H1 (cell line): ENCODE results near the gene DOK7.

Experiments used
- CHD1 ChIP-seq: IDR thresholded peaks from 2 replicates; pipeline ENCODE4 v1.6.1; 2012; ENCODE audit warnings: low read depth, low read length, improper control_type of control experiment
- GABPA ChIP-seq: IDR thresholded peaks from 2 replicates; pipeline ENCODE4 v1.6.1; 2011; ENCODE audit warnings: mild to moderate bottlenecking, low read length, moderate library complexity, borderline replicate concordance; ENCODE audit not compliant: insufficient read depth
- HDAC2 ChIP-seq, 2 experiments: fragments of 300-600 bp in 1 of 2; sonication (generic) in 1 of 2; IDR thresholded peaks; 2 replicates each; pipeline ENCODE4 v1.6.1; 2011 to 2012; ENCODE audit warnings: low read depth in 2 of 2, low read length in 2 of 2, mild to moderate bottlenecking in 2 of 2, moderate library complexity in 2 of 2, borderline replicate concordance in 1 of 2, inconsistent platforms in 1 of 2
- JUND ChIP-seq: IDR thresholded peaks from 2 replicates; pipeline ENCODE4 v1.6.1; 2011; ENCODE audit warnings: mild to moderate bottlenecking, improper control_type of control experiment, low read length
- KDM4A ChIP-seq: IDR thresholded peaks from one replicate; pipeline ENCODE4 v1.7.1; 2012; ENCODE audit warnings: low read depth, mild to moderate bottlenecking, moderate library complexity, low read length, inconsistent platforms; ENCODE audit not compliant: severe bottlenecking
- MAFK ChIP-seq: IDR thresholded peaks from 2 replicates; pipeline ENCODE4 v1.6.1; 2012; ENCODE audit warnings: low read depth, mild to moderate bottlenecking, improper control_type of control experiment, low read length
- POLR2A ChIP-seq, 2 experiments: IDR thresholded peaks; 1 replicate in 1 of 2; 2 replicates in 1 of 2; pipeline ENCODE4 v1.6.1; 2011; ENCODE audit warnings: low read depth in 2 of 2, low read length in 2 of 2, mild to moderate bottlenecking in 2 of 2; ENCODE audit errors: control extremely low read depth in 1 of 2
- RAD21 ChIP-seq, 2 experiments: IDR thresholded peaks in 1 of 2; conservative IDR thresholded peaks in 1 of 2; 2 replicates each; pipeline ENCODE4 v1.6.1; 2011; ENCODE audit warnings: low read depth in 2 of 2, low read length in 2 of 2, improper control_type of control experiment in 1 of 2, inconsistent platforms in 1 of 2, mild to moderate bottlenecking in 1 of 2, moderate library complexity in 1 of 2
- RXRA ChIP-seq: IDR thresholded peaks from 2 replicates; pipeline ENCODE4 v1.6.1; 2011; ENCODE audit warnings: low read depth, mild to moderate bottlenecking, low read length, moderate library complexity; ENCODE audit not compliant: insufficient read depth
- SP1 ChIP-seq: IDR thresholded peaks from 2 replicates; pipeline ENCODE4 v1.6.1; 2011; ENCODE audit warnings: low read depth, low read length
- SRF ChIP-seq: IDR thresholded peaks from 2 replicates; pipeline ENCODE4 v1.6.1; 2011; ENCODE audit warnings: mild to moderate bottlenecking, low read depth, low read length, moderate library complexity
- TF ChIP-seq, protein P1 (sequence below), 3 experiments: IDR thresholded peaks; 1 replicate in 2 of 3; 2 replicates in 1 of 3; pipeline versions ENCODE4 v1.5.1 to v1.6.1; 2011; ENCODE audit warnings: low read length in 3 of 3, mild to moderate bottlenecking in 3 of 3, inconsistent platforms in 2 of 3, low read depth in 1 of 3, moderate library complexity in 1 of 3; ENCODE audit not compliant: insufficient read depth in 1 of 3; ENCODE audit errors: control extremely low read depth in 1 of 3
- TF ChIP-seq, protein P2 (sequence below): IDR thresholded peaks from 2 replicates; pipeline ENCODE4 v1.6.1; 2012; ENCODE audit warnings: inconsistent platforms

DNA sequence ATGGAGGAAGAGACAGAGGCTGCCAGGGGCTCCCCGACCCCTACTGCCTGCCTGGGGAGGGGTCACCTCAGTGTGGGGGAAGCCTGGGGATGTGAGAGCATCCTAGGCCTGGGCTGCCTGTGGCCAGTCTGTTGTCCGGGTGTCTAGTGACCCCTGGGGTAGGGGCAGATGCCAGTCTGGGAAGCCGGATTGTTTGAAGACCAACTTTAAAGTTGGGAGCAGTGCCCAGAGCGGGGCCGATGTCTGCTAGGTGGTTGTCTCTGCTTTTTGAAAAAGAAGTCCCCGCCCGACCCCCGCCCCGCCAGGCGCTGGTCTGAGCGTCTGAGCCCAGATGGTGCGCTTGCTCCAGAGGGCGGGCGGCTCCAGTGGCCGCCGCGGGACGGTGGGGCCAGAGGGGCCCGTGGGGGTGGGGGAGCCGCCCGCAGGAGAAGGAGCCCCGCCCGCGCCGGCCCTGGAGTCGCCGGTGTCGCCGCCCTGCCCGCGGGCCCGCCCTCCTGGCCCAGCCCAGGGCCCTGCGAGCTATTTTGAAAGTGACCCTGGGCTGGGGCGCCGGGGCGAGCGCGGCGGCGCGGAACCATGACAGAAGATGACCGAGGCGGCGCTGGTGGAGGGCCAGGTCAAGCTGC lies at the start of gene DOK7:
- no peak for TF ChIP-seq SP1
- TF ChIP-seq, protein P1, sequence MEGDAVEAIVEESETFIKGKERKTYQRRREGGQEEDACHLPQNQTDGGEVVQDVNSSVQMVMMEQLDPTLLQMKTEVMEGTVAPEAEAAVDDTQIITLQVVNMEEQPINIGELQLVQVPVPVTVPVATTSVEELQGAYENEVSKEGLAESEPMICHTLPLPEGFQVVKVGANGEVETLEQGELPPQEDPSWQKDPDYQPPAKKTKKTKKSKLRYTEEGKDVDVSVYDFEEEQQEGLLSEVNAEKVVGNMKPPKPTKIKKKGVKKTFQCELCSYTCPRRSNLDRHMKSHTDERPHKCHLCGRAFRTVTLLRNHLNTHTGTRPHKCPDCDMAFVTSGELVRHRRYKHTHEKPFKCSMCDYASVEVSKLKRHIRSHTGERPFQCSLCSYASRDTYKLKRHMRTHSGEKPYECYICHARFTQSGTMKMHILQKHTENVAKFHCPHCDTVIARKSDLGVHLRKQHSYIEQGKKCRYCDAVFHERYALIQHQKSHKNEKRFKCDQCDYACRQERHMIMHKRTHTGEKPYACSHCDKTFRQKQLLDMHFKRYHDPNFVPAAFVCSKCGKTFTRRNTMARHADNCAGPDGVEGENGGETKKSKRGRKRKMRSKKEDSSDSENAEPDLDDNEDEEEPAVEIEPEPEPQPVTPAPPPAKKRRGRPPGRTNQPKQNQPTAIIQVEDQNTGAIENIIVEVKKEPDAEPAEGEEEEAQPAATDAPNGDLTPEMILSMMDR (IDR thresholded peaks at IDR 0.05; ENCODE audit: control extremely low read depth in 1 of 3, insufficient read depth in 1 of 3, low read depth in 1 of 3, low read length in 3 of 3): no peak
- TF ChIP-seq GABPA: no peak; the same call in 1 of the 2 replicates
- TF ChIP-seq SRF: no peak
- TF ChIP-seq POLR2A (IDR thresholded peaks at IDR 0.05; ENCODE audit: control extremely low read depth in 1 of 2, low read depth in 2 of 2, low read length in 2 of 2): no peak
- TF ChIP-seq RXRA: no peak
- no peak for TF ChIP-seq RAD21 (IDR thresholded peaks at IDR 0.05 in 1 of 2, conservative IDR thresholded peaks at IDR 0.05 in 1 of 2; ENCODE audit: low read depth in 2 of 2, low read length in 2 of 2)
- TF ChIP-seq KDM4A: no peak
- no peak for TF ChIP-seq JUND
- TF ChIP-seq, protein P2, sequence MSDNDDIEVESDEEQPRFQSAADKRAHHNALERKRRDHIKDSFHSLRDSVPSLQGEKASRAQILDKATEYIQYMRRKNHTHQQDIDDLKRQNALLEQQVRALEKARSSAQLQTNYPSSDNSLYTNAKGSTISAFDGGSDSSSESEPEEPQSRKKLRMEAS: no peak
- no peak for TF ChIP-seq MAFK
- no peak for TF ChIP-seq CHD1
- no peak for TF ChIP-seq HDAC2 (IDR thresholded peaks at IDR 0.05; ENCODE audit: borderline replicate concordance in 1 of 2, low read depth in 2 of 2, low read length in 2 of 2)
